ENCODE data around the gene UNK. TPM values are rescaled to one million over a fixed set of nuclear protein-coding genes. Genes with fewer than 3 reads are reported as not detected.

Gene UNK
- total and polyA plus RNA-seq, 9 of the 15 experiments (the other 6 are each of a cell fraction or from before 2014, with no cell fraction given): 12.8 to 38.6 (median 24.8) TPM

- TF ChIP-seq FOXA3 (CRISPR knock-in tag; conservative IDR thresholded peaks at IDR 0.05 in 1 of 2, IDR thresholded peaks at IDR 0.05 in 1 of 2) (no peak), ZNF584 (CRISPR knock-in tag; IDR thresholded peaks at IDR 0.05; ENCODE audit: low read depth) (no peak), TEAD4 (IDR thresholded peaks at IDR 0.05; ENCODE audit: low read length) (no peak), TEAD4 (CRISPR knock-in tag; IDR thresholded peaks at IDR 0.05; ENCODE audit: borderline replicate concordance) (no peak), MEF2D (tag; conservative IDR thresholded peaks at IDR 0.05; ENCODE audit: low read depth) (no peak), TCF3 (CRISPR knock-in tag; IDR thresholded peaks at IDR 0.05) (no peak), FOXA1 (IDR thresholded peaks at IDR 0.05; ENCODE audit: borderline replicate concordance) (no peak), CREB1 (IDR thresholded peaks at IDR 0.05) (no peak), CREB1 (CRISPR knock-in tag; IDR thresholded peaks at IDR 0.05) (no peak), GATAD2B (IDR thresholded peaks at IDR 0.05; ENCODE audit: borderline replicate concordance) (no peak), RCOR1 (IDR thresholded peaks at IDR 0.05; ENCODE audit: borderline replicate concordance in 1 of 2, low read depth in 2 of 2, low read length in 2 of 2) (no peak)
- ATAC-seq: no peak
- WGBS (ENCODE audit: insufficient coverage, low coverage, missing lambda C conversion rate): 19% methylated on average over 9 of the region's 9 CpGs
These were observed 35.9 kb upstream of the UNK start for GRCh38 chr17:75748706-75749105.

More at GRCh38 chr17:75748706-75749105, 35.9 kb upstream of the UNK start:
- no TSS peak for BruUV-seq (replicated peaks)
- ChIA-PET CTCF (ENCODE audit: low intra/inter-chr PET ratio) (interaction anchor here (2.0 to 2.5 kb wide), 2 partner anchors 73 to 116 kb away, joined by 16 to 26 read pairs; partner anchors contain the start of gene SMIM5), POLR2A (interaction anchor here (1.0 to 1.5 kb wide), 5 partner anchors 12 to 323 kb away, joined by 3 to 6 read pairs (median 3); partner anchors contain the start of gene SMIM5)
- Histone ChIP-seq H3K9me3 (replicated peaks; ENCODE audit: control insufficient read depth, insufficient read depth, low read depth, low read length) (no peaks in the 10 kb centered on the region), H3K27me3 (ENCODE audit: control insufficient read depth in 2 of 2, insufficient read depth in 2 of 2, low read length in 2 of 2) (0 out of 5 replicates have a peak, but pooled peaks cover 0 to 2% of the 10 kb centered on the region in 2 experiments), H3K4me1 (replicated peaks in 1 of 2; ENCODE audit: control insufficient read depth in 2 of 2, insufficient read depth in 2 of 2, low read length in 2 of 2) (peaks cover 0 to 37% of the 10 kb centered on the region in 2 experiments; a peak in 4 of 5 replicates), H3K4me2 (ENCODE audit: insufficient read depth, low read length) (no peak overlapping the region), H3K36me3 (ENCODE audit: control insufficient read depth, insufficient read depth, low read length) (no peaks in the 10 kb centered on the region), H3K9me1 (ENCODE audit: control insufficient read depth, insufficient read depth, low read length) (no peaks in the 10 kb centered on the region), H4K20me1 (replicated peaks; ENCODE audit: control insufficient read depth, insufficient read depth, low read length) (no peaks in the 10 kb centered on the region), H3K9ac (ENCODE audit: insufficient read depth in 1 of 2, low read depth in 2 of 2, low read length in 2 of 2) (peak overlapping the region in 1 of 2 experiments; percentile 56; a peak in 1 of 4 replicates), H3K27ac (ENCODE audit: extremely low read depth, low read depth, low read length) (no peak overlapping the region), H2AFZ (ENCODE audit: low read depth, low read length) (no peak overlapping the region), H3K79me2 (ENCODE audit: control insufficient read depth, insufficient read depth, low read length) (no peaks in the 10 kb centered on the region), H3K4me3 (no peak overlapping the region)
- intact Hi-C loops (cut with micrococcal nuclease) (loop anchor here (1.0 to 5.0 kb wide), 4 partner anchors 73 to 321 kb away; partner anchors contain the start of gene SMIM5), in situ Hi-C loops (cut with MboI) (loop anchor here (5.0 kb wide), 2 partner anchors 131 to 321 kb away; no protein-coding TSS in a partner anchor)
- FAIRE-seq (no peak), DNase-seq (ENCODE audit: extremely low read depth in 1 of 4, low spot score in 3 of 4) (no peak)
